MM.1S (cell line): ENCODE measurements around the gene SUGP2.

Experiments used
- EZH2 ChIP-seq: fragments of 300-600 bp; sonication (generic); optimal IDR thresholded peaks from 2 replicates; pipeline ENCODE3; 2017; ENCODE audit warnings: low read depth, mild to moderate bottlenecking, antibody characterized with exemption, low read length, mixed read lengths
- EZH2phosphoT487 ChIP-seq: fragments of 300-600 bp; sonication (generic); IDR thresholded peaks from 2 replicates; pipeline ENCODE4 v1.6.1; 2018; ENCODE audit warnings: antibody characterized with exemption, low read length
- TF ChIP-seq, protein P1 (sequence below): fragments of 300-600 bp; sonication (generic); IDR thresholded peaks from 2 replicates; pipeline ENCODE4 v1.5.1; 2016; ENCODE audit warnings: antibody characterized with exemption, low read length, mixed read lengths

DNA sequence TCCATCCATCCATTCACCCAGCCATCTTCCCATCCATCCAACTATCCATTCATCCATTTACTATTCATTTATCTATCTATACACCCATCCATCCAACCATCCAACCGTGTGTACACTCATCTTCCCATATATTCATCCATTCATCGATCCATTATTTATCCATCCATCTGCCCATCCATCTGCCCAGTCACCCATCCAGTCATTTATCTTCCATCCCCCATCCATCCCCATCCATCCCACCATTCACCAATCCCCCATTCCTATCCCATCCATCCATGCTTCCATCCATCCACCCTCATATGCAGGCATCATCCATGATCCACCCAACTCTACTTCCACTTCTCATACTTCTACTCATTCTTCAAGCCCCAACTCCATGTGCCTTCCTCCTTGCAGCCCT is 78.3 kb downstream of the SUGP2 start:
- TF ChIP-seq, protein P1, sequence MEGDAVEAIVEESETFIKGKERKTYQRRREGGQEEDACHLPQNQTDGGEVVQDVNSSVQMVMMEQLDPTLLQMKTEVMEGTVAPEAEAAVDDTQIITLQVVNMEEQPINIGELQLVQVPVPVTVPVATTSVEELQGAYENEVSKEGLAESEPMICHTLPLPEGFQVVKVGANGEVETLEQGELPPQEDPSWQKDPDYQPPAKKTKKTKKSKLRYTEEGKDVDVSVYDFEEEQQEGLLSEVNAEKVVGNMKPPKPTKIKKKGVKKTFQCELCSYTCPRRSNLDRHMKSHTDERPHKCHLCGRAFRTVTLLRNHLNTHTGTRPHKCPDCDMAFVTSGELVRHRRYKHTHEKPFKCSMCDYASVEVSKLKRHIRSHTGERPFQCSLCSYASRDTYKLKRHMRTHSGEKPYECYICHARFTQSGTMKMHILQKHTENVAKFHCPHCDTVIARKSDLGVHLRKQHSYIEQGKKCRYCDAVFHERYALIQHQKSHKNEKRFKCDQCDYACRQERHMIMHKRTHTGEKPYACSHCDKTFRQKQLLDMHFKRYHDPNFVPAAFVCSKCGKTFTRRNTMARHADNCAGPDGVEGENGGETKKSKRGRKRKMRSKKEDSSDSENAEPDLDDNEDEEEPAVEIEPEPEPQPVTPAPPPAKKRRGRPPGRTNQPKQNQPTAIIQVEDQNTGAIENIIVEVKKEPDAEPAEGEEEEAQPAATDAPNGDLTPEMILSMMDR, result no peak
- TF ChIP-seq EZH2 (no peak), EZH2phosphoT487 (no peak)
